ENCODE measurements around the gene NCOA3.

The NCOA3 gene

DNA sequence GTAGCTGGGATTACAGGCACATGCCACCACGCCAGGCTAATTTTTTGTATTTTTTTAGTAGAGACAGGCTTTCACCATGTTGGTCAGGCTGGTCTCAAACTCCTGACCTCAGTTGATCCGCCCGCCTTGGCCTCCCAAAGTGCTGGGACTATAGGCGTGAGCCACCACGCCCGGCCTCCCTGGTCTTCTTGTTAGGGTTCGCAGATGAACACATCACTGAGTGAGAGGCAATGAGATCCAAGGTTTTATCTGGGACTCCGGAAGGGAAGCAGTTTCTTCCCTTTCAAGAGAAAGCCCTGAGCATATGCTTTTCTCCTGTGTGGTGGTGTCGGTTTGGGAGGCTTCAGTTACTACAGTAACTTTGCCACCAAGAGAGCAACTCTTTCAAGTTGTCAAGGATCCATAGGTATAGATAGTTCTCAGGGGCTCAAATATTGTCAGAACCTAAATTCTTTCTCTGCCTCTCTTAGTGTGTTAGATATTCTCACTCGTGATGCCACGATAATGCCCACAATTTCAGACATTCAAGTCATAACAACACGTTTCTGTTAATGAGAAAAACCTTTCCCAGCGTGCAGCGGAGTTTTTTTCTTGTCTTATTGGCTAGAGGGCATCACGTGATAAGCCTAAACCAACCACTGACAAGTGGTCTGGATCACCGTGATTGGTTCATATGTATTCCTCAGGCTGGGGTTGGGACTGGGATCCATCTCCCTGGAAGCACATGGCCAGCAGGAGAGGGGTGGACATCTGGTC is 36.2 kb upstream of the NCOA3 start:
- H3K4me3 ChIP-seq (ENCODE audit: low read depth, low read length) = no peak overlapping the region
- TF ChIP-seq, protein P1, sequence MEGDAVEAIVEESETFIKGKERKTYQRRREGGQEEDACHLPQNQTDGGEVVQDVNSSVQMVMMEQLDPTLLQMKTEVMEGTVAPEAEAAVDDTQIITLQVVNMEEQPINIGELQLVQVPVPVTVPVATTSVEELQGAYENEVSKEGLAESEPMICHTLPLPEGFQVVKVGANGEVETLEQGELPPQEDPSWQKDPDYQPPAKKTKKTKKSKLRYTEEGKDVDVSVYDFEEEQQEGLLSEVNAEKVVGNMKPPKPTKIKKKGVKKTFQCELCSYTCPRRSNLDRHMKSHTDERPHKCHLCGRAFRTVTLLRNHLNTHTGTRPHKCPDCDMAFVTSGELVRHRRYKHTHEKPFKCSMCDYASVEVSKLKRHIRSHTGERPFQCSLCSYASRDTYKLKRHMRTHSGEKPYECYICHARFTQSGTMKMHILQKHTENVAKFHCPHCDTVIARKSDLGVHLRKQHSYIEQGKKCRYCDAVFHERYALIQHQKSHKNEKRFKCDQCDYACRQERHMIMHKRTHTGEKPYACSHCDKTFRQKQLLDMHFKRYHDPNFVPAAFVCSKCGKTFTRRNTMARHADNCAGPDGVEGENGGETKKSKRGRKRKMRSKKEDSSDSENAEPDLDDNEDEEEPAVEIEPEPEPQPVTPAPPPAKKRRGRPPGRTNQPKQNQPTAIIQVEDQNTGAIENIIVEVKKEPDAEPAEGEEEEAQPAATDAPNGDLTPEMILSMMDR (IDR thresholded peaks at IDR 0.05; ENCODE audit: control insufficient read depth, extremely low read depth, insufficient read depth) = no peak
- DNase-seq (ENCODE audit: low read depth) = no peak

DNA sequence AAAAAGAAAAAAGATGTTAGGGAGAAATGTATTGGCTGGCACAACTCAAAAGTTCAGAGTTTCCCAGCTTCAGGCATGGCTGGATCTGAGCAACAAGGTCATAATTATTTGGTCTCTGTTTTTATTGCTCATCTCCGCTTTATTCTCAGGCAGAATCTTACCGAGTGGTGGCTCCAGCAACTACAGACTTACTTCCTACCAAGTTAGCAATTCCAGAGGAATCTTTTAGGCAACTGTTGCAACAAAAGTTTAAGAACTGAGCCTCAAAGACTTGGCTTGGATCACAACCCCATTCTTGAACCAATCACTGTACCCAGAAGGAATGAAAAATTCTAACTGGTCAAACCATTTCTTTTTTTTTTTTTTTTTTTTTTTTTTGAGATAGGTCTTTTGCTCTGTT is 35.5 kb upstream of the NCOA3 start:
- DNase-seq (ENCODE audit: low read depth) = no peak
- H3K4me3 ChIP-seq (ENCODE audit: low read depth, low read length) = no peak overlapping the region
- TF ChIP-seq, protein P1 (IDR thresholded peaks at IDR 0.05; ENCODE audit: control insufficient read depth, extremely low read depth, insufficient read depth) = no peak

DNA sequence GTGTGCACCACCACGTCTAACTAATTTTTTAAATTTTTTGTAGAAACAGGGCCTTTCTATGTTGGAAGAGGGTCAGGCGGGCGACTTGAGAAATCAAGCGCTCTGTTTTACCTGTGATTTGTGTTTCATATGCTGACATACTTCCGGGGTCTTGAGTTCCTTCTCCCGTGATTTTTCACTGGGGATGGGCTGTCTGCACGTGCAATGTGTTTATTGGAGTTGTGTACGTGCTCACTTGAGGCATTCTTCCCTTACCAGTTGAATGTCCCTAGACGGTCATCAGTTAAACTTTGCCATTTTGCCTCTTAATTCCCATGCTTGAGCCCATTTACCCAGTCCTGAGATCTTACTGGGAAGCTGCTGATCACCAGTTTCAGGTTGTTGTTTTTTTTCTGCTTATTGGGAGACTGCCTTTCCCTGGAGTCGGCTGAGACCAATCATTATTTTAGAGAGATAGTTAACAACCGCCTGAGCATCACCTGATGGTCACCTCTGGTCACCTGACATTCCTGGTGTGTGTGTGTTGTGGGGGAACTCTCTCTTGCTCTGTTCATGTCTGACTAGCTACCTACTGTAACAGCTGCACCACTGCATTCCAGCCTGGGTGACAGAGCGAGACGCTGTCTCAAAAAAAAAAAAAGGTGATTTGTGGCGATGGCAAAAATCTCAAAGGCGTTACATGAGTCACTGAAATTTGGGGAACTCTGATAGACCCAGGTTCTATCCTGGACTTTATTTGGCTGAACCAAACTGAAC is 34.8 kb upstream of the NCOA3 start:
- no peak overlapping the region for H3K4me3 ChIP-seq (ENCODE audit: low read depth, low read length)
- DNase-seq (ENCODE audit: low read depth) = no peak
- TF ChIP-seq, protein P1 (IDR thresholded peaks at IDR 0.05; ENCODE audit: control insufficient read depth, extremely low read depth, insufficient read depth) = no peak

DNA sequence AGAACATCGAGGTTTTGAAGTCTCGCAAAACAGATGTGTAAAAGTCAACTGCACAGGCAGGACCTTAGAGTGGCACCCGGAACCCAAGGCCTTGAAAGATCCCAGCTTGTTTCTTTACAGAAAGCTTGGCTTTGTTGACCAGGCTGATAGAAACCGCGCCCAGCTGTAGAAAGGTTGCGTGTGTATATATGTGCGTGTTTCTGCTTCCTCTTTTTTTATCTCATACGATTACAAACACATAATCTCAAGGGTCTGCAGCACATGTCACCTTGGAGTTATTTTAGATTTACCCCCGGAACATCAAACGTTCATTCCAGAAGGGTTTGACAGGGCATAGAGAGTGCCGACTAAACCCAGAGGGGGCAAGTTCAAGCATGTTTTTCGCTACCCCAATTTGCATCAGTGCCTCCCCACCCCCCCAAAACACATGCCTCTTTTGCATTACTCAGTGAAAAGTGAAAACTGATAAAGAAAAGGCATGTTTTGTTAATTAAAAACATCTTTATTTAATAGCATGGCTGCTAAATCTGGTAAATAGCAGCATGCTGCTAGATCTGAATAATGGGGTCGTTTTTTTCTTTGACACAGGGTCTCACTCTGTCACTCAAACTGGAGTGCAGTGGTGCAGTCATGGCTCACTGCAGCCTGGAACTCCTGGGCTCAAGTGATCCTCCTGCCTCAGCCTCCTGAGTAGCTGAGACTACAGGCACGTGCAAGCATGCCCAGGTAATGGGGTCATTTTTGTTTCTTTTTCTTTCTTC is 33.2 kb upstream of the NCOA3 start:
- DNase-seq (ENCODE audit: low read depth) = no peak
- TF ChIP-seq, protein P1 (IDR thresholded peaks at IDR 0.05; ENCODE audit: control insufficient read depth, extremely low read depth, insufficient read depth) = no peak
- H3K4me3 ChIP-seq (ENCODE audit: low read depth, low read length) = no peak overlapping the region

DNA sequence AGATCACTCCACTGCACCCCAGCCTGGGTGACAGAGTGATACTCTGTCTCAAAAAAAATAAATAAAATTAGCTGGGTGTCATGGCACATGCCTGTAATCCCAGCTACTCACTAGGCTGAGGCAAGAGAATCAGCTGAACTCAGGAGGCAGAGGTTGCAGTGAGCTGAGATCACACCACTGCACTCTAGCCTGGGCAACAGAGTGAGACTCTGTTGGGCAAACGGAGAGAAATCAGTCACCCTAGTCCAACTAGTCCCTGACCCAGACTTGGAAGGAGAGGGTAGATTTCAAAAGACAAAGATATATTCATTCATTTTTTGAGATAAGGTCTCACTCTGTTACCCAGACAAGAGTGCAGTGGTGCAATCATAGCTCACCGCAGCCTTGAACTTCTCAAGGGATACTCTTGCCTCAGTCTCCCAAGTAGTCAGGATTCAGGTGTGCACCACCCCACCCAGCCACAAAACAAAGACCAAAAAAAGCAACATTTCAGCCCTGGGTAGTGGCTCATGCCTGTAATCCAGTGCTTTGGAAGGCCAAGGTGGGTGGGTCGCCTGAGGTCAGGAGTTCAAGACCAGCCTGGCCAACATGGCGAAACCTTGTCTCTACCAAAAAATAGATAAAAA is 26.2 kb upstream of the NCOA3 start:
- H3K4me3 ChIP-seq (ENCODE audit: low read depth, low read length) = no peak overlapping the region
- TF ChIP-seq, protein P1 (IDR thresholded peaks at IDR 0.05; ENCODE audit: control insufficient read depth, extremely low read depth, insufficient read depth) = no peak
- DNase-seq (ENCODE audit: low read depth) = no peak

DNA sequence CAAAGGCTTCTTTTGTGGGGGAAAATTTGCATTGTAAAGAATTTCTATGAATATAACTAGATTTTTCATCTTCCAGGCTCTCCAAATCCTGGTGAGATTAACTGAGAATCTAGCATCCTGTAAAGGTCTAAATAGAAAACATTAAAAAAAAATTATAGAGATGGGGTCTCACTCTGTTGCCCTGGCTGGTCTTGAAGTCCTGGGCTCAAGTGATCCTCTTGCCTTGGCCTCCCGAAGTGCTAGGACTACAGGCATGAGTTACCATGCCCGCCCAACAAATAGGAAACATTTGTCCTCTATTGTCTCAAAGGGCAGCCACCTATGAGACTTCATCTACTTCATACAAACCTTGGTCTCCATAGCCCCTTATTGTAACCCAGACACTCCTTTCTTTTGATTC is 25.2 kb upstream of the NCOA3 start:
- no peak overlapping the region for H3K4me3 ChIP-seq (ENCODE audit: low read depth, low read length)
- no peak for DNase-seq (ENCODE audit: low read depth)
- TF ChIP-seq, protein P1 (IDR thresholded peaks at IDR 0.05; ENCODE audit: control insufficient read depth, extremely low read depth, insufficient read depth) = no peak
